Stomach (tissue), 4 donors: ENCODE results near the gene SPEN.

Experiments
- EP300 ChIP-seq: sonication (generic); formaldehyde crosslinking; IDR thresholded peaks from one replicate; pipeline ENCODE4 v1.6.1; 2017; ENCODE audit warnings: antibody characterized with exemption
- POLR2AphosphoS5 ChIP-seq, 3 donors: sonication (generic); formaldehyde crosslinking; IDR thresholded peaks; one replicate each; pipeline ENCODE4 v1.6.1; 2016; ENCODE audit warnings: antibody characterized with exemption in 3 of 3
- TF ChIP-seq, protein P1 (sequence below), 7 experiments: fragments of 450-650 bp in 4 of 7; fragments of 200-600 bp in 3 of 7; sonication (generic) in 3 of 7; IDR thresholded peaks; one replicate each; pipeline ENCODE4 v1.5.1; 2016 to 2019; ENCODE audit warnings: antibody characterized with exemption in 7 of 7, control low read depth in 2 of 7, mild to moderate bottlenecking in 1 of 7

DNA sequence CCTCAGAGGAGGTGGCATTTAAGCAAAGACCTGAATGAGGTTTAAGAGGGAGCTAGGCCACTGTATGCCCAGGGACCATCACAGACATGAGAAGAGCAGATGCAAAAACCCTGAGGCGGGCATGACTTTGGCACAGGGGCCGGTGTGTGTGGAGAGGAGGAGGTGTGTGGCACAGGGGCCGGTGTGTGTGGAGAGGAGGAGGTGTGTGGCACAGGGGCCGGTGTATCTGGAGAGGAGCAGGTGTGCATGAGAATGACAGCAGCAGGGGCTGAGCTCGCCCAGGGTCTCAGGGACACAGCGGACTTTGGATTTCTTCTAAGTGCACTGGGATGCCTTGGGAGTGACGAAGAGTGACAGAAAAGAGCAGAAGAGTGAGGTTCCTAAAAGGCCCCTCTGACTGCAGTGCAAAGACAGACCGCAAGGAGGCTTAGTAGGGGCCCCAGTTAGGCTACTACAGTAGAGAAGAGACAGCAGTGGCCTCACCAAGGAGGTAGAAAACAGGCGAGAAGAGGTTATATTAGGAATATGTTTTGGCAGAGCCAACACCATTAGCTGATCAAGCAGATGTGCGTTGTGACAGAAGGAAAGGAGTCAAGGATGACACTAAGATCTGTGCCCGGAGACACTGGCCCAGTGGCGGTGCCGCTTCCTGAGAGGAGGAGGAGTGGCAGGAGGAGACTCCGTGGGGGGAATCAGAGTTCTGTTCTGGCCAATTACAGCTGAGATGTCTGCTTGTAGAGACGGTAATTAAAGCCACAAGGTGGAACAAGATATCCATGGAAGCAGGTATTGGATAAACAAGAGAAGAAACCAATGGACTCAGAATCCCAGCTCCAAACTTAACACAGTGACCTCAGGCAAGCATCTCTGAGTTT lies 110.0 kb downstream of the SPEN start:
- TF ChIP-seq, protein P1, sequence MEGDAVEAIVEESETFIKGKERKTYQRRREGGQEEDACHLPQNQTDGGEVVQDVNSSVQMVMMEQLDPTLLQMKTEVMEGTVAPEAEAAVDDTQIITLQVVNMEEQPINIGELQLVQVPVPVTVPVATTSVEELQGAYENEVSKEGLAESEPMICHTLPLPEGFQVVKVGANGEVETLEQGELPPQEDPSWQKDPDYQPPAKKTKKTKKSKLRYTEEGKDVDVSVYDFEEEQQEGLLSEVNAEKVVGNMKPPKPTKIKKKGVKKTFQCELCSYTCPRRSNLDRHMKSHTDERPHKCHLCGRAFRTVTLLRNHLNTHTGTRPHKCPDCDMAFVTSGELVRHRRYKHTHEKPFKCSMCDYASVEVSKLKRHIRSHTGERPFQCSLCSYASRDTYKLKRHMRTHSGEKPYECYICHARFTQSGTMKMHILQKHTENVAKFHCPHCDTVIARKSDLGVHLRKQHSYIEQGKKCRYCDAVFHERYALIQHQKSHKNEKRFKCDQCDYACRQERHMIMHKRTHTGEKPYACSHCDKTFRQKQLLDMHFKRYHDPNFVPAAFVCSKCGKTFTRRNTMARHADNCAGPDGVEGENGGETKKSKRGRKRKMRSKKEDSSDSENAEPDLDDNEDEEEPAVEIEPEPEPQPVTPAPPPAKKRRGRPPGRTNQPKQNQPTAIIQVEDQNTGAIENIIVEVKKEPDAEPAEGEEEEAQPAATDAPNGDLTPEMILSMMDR (IDR thresholded peaks at IDR 0.05), result no peak
- TF ChIP-seq POLR2AphosphoS5 (IDR thresholded peaks at IDR 0.05) (no peak), EP300 (no peak)
